GM12875 (cell line): ENCODE results near the gene FKBP6.
"Not testable (repeated sequence)": the region's sequence is repeated elsewhere in the genome, so short reads cannot be mapped to it uniquely, and the experiment has no call there.

Source experiments
- H3K4me3 ChIP-seq: one replicate; pipeline ENCODE4 v1.5.1; 2011; ENCODE audit warnings: low read depth, low read length, control low read depth
- TF ChIP-seq, protein P1 (sequence below): IDR thresholded peaks from 2 replicates; pipeline ENCODE4 v1.5.1; 2011; ENCODE audit warnings: low read depth, mild to moderate bottlenecking, control low read depth, inconsistent platforms, low read length, moderate library complexity, borderline replicate concordance; ENCODE audit not compliant: insufficient read depth

FKBP6 gene

DNA sequence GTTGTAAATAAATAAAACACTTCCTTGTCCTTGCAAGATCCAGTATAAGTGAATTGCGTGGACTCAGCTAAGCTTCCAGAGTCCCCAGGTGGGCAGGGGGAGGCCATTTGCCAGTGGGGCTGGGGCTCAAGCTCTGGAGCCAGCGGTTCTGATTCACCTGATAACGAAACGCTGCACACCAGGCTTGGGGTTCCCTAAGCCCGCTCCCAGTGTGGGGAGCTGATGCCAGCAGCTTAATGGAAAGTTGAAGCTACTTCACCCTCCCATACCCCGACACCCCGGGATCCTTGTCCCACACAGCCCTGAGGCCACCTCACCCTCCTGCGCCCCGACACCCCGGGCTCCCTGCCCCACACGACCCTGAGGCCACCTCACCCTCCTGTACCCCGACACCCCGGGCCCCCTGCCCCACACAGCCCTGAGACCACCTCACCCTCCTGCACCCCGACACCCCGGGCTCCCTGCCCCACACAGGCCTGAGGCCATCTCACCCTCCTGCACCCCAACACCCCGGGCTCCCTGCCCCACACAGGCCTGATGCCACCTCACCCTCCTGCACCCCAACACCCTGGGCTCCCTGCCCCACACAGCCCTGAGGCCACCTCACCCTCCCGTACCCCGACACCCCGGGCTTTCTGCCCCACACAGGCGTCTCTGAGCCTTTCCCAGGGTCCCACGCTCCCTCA lies 30.8 kb downstream of the FKBP6 start:
- TF ChIP-seq, protein P1, sequence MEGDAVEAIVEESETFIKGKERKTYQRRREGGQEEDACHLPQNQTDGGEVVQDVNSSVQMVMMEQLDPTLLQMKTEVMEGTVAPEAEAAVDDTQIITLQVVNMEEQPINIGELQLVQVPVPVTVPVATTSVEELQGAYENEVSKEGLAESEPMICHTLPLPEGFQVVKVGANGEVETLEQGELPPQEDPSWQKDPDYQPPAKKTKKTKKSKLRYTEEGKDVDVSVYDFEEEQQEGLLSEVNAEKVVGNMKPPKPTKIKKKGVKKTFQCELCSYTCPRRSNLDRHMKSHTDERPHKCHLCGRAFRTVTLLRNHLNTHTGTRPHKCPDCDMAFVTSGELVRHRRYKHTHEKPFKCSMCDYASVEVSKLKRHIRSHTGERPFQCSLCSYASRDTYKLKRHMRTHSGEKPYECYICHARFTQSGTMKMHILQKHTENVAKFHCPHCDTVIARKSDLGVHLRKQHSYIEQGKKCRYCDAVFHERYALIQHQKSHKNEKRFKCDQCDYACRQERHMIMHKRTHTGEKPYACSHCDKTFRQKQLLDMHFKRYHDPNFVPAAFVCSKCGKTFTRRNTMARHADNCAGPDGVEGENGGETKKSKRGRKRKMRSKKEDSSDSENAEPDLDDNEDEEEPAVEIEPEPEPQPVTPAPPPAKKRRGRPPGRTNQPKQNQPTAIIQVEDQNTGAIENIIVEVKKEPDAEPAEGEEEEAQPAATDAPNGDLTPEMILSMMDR = no peak
- H3K4me3 ChIP-seq = no peak overlapping the region

DNA sequence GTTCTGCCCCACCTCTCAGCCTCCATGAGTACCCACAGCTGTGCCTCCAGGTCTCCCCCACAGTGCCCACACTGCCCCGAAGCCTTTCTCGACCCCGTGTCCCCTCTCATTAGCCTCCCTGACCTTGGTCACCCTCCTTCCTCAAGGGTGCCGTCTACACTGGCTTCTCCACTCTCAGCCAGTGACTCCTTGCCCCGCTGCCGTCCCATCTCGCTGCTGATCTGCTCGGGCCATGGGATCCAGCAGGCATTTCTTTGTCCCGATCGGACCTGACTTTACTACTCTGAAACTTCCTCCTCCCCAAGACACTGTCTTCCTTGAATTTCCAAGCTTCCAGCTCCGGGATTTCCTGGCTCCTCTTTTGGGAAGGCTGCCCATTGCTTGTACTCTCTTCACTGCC lies 31.3 kb downstream of the FKBP6 start:
- H3K4me3 ChIP-seq = no peak overlapping the region
- TF ChIP-seq, protein P1 = no peak

DNA sequence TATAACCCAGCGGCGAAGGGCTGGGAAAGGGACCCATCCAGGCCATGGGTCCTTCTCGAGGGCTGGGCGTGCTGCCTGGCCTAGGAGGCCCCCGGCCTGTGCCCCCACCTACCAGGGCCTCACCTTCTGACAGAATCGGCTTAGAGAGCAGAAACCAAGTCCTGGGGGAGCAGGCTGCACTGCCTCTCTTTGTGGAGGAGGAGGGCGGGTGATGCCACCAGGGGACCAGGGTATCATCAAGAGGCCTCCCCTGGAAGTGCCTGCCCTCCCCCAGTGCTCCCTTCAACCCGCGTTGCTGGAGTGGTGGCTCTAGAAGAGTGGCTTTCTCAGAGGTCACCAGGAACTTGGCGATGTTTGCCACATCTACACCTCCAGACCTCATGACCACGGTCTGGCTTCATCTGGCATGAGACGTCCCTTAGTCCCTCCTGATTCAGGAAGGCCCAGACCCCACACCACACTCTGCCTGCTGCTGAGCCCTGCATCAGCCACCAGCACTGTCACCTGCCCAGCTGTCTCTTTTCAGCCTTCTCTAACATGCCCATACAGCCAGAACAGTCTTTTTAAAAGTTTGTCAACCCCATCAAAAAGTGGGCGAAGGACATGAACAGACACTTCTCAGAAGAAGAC lies 31.9 kb downstream of the FKBP6 start:
- TF ChIP-seq, protein P1 = no peak
- H3K4me3 ChIP-seq = no peak overlapping the region

DNA sequence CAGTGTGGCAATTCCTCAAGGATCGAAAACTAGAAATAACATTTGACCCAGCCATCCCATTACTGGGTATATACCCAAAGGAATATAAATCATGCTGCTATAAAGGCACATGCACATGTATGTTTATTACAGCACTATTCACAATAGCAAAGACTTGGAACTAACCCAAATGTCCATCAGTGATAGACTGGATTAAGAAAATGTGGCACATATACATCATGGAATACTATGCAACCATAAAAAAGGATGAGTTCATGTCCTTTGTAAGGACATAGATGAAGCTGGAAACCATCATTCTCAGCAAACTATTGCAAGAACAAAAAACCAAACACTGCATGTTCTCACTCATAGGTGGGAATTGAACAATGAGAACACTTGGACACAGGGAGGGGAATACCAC lies 32.6 kb downstream of the FKBP6 start:
- H3K4me3 ChIP-seq = not testable (repeated sequence)

DNA sequence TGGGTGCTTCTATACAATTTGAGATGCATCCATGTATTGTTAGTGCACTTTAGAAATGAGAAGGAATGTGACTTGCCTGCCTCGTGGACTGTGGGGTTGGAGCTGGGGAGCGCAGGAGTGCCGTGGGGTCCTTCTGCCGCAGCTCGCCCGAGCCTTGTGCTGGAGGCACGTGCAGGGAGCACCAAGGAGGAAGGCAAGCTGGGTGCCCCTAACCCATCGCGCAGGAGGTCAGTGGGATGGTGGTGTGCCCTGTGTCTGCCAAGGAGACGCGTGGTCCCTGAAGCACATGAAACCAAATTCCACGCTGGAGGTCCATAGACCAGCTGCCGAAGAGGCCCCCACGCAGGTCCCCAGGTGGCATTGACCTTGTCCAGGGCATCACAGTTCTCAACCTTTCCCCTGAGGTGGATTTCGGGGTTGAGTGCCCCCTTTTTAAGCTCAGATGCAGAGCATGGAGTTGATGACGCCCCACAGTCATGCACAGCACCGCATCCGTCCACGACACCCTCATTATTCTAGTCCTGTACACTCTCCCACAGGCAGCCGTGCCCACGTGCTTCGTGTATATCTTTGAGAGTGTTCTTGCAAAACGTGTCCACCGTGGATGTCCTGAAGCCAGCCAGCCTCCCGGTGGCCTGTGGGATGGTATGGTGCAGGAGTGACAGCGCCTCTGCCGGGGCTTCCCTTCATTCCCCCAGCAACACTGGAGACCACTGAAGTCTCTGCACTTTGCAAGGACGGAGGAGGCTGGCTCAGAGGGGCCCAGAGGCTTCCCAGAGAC lies 35.5 kb downstream of the FKBP6 start:
- no peak overlapping the region for H3K4me3 ChIP-seq
- TF ChIP-seq, protein P1 = no peak

DNA sequence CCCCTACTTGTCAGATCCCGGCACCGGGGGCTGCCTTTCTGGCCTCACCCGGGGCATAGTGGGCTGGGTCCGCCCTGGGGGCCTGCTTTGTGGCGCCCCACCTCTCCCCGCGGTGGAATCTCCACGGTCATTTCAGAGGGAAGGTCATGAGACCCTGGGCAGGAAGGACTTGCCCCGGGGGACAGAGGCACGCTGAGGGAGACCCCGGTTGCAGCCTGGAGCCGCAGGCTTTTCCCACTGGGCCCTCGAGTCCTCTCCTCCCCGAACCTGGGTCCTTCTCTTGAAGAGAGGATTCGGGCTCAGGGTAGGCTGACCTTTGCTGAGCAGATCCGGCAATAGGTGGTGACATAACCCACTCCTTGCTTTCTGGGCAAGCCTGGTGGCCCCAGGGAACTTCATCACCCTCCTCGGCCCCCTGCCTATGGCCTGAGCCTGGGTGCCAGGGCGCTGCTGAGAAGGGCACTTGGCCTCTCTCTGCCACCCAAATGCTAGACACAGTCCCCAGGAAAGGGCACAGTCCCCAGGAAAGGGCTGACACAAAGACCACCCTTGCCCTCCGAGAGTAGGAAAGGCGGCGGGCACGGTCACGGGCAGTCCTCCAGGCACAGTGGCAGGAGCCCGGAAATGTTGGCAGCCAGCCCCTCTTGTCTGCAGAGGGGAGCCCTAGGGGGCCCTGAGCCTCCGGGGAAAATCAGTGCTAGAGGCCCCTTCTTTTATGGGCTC lies 36.2 kb downstream of the FKBP6 start:
- TF ChIP-seq, protein P1 = no peak
- H3K4me3 ChIP-seq = no peak overlapping the region

DNA sequence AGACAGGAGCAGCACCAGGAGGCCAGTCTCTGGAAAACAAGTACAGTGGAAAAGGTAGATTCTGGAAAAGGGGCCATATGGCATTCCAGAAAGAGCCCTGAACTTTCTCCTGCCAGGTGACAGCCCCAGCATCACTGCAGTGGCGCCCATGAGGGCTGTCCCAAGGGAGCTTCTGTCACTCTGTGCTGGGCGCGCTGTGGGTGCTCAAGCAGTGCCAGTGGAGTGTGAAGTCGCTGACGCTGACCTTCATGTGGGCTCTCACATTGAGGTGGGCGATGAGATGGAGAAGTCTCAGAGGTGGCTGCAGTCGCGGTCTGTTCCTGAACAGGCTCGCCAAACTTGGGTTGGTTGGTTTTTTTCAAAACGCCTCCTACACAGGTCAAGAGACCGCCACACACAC lies 38.2 kb downstream of the FKBP6 start:
- H3K4me3 ChIP-seq = no peak overlapping the region
- TF ChIP-seq, protein P1 = no peak
